Fibroblast of lung (primary cell): Measurements from ENCODE around the gene TMEM33. TPM values are rescaled to one million over a fixed set of nuclear protein-coding genes. Genes with fewer than 3 reads are reported as not detected.

Experiments used
- DNase-seq, 2 donors: peaks; one replicate each; pipeline versions ENCODE4 v3.0.0 to v3.0.0-alpha.2; 2010; ENCODE audit warnings: low read depth in 2 of 2
- H2AFZ ChIP-seq: 2 replicates; pipeline ENCODE4 v1.5.1; 2012; ENCODE audit warnings: low read length, control low read depth, inconsistent platforms
- H3K27ac ChIP-seq: 2 replicates; pipeline ENCODE4 v1.5.1; 2011; ENCODE audit warnings: low read length, control low read depth; ENCODE audit not compliant: insufficient read depth
- H3K27me3 ChIP-seq: 2 replicates; pipeline ENCODE4 v1.5.1; 2011; ENCODE audit warnings: mild to moderate bottlenecking, low read length; ENCODE audit not compliant: control insufficient read depth, insufficient read depth
- H3K36me3 ChIP-seq: 2 replicates; pipeline ENCODE4 v1.5.1; 2011; ENCODE audit warnings: low read length; ENCODE audit not compliant: control insufficient read depth, insufficient read depth
- H3K4me1 ChIP-seq: 2 replicates; pipeline ENCODE4 v1.5.1; 2011; ENCODE audit warnings: low read length; ENCODE audit not compliant: control insufficient read depth, insufficient read depth; ENCODE audit errors: extremely low read depth
- H3K4me2 ChIP-seq: 2 replicates; pipeline ENCODE4 v1.5.1; 2011; ENCODE audit warnings: low read length, control low read depth; ENCODE audit not compliant: insufficient read depth; ENCODE audit errors: extremely low read depth
- H3K4me3 ChIP-seq, 4 experiments: fragments of 200-600 bp in 1 of 4; sonication (generic) in 1 of 4; replicated peaks in 1 of 4; 2 replicates each; pipeline ENCODE4 v1.5.1; 2011 to 2016; ENCODE audit warnings: low read length in 4 of 4, low read depth in 3 of 4, mild to moderate bottlenecking in 3 of 4, control low read depth in 2 of 4, inconsistent platforms in 1 of 4, mixed read lengths in 1 of 4; ENCODE audit not compliant: insufficient read depth in 1 of 4; ENCODE audit errors: control extremely low read depth in 1 of 4
- H3K79me2 ChIP-seq: 2 replicates; pipeline ENCODE4 v1.5.1; 2012; ENCODE audit warnings: mild to moderate bottlenecking, low read length, inconsistent platforms; ENCODE audit not compliant: control insufficient read depth, insufficient read depth
- H3K9ac ChIP-seq: 2 replicates; pipeline ENCODE4 v1.5.1; 2011; ENCODE audit warnings: mild to moderate bottlenecking, low read length, control low read depth; ENCODE audit not compliant: insufficient read depth
- H3K9me3 ChIP-seq: 2 replicates; pipeline ENCODE4 v1.5.1; 2012; ENCODE audit warnings: low read depth, low read length; ENCODE audit not compliant: control insufficient read depth, insufficient read depth
- H4K20me1 ChIP-seq: 2 replicates; pipeline ENCODE4 v1.5.1; 2011; ENCODE audit warnings: low read length; ENCODE audit not compliant: control insufficient read depth, insufficient read depth; ENCODE audit errors: extremely low read depth
- EZH2 ChIP-seq: IDR thresholded peaks from 2 replicates; pipeline ENCODE4 v1.5.1; 2012; ENCODE audit warnings: low read length, control low read depth, mild to moderate bottlenecking; ENCODE audit errors: missing control alignments
- polyA plus RNA-seq, 2 donors: library from polyadenylated mRNA; depleted of rRNA in 1 of 2; stranded (reverse) in 1 of 2; unstranded in 1 of 2; fragments of >200 nt; gene quantifications; 2 replicates each; pipeline ENCODE4 v1.2.1, GENCODE V29; 2011 to 2012; ENCODE audit warnings: missing spikeins in 1 of 2
- total RNA-seq: library from RNA; depleted of rRNA; stranded (reverse); fragments of >200 nt; gene quantifications from 2 replicates; pipeline ENCODE4 v1.2.1, GENCODE V29; 2014
- TF ChIP-seq, protein P1 (sequence below), 2 donors: IDR thresholded peaks in 1 of 2; conservative IDR thresholded peaks in 1 of 2; 1 replicate in 1 of 2; 2 replicates in 1 of 2; pipeline ENCODE4 v1.5.1; 2011 to 2012; ENCODE audit warnings: low read length in 2 of 2, control low read depth in 1 of 2, inconsistent platforms in 1 of 2, low read depth in 1 of 2, mild to moderate bottlenecking in 1 of 2

Gene TMEM33
- total and polyA plus RNA-seq, 2 donors (not counting 1 experiment from before 2014, with no cell fraction given), result 39.0 to 39.3 TPM

DNA sequence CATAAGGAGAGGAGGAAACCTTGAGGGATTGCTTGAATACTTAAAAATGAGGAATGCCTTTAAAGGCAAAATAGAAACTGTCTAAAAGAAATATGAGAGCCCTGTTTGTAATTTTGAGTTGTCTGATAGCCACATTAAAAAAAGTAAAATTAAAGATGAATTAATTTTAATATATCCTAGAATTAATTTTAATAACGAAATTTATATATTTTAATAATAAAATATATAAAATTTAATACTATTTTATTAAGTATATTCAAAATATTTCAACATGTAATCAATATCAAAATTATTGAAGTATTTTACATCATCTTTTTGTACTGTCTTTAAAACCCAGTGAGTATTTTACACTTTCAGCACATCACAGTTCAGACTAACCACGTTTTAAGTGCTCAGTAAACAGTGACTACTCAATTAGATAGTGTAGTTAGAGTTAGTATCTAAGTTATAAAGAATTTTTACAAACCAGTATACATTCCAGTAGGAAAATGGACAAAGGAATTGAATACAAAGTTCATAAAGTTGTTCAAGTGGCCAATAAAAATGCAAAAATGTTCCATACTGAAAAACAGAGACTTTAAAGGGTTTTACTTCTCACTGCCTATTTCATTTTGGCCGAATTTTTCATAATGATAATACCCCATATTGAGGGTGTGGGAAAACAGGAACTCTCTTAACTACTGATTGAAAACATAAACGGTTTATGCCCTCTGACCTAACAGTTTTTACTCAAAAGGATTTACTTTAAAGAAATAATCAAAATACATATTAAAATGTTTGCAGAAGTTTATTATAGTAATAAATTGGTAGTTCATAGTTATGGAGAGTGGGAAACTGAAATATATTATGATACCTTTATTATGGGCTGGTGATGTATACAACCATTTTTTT is 58.0 kb downstream of the TMEM33 start:
- H3K4me3 ChIP-seq, result no peak overlapping the region

DNA sequence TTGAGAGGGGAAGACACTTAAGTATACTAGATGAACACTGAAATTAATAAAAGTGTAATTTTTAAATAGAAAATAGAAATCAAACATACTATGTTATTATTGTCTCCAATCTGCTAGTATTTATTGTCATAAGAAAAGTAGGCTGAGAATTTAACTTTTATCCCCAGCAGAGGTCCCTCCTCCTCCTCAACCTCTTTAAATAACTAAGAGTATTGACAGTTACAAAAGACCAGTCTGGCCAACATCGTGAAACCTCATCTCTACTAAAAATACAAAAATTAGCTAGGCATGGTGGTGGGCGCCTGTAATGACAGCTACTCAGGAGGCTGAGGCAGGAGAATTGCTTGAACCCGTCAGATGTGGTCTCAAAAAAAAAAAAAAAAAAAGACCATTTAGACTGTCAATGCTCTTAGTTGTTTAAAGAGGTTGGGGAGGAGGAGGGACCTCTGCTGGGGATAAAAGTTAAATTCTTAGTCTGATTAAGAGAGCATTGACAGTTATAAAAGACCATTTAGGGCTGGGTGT is 59.3 kb downstream of the TMEM33 start:
- Histone ChIP-seq H2AFZ (no peak overlapping the region), H3K4me2 (no peak overlapping the region), H3K4me1 (peaks cover 6% of the 10 kb centered on the region), H3K36me3 (no peaks in the 10 kb centered on the region), H3K79me2 (peaks cover 47% of the 10 kb centered on the region), H3K9ac (no peak overlapping the region), H4K20me1 (no peaks in the 10 kb centered on the region), H3K27me3 (no peaks in the 10 kb centered on the region), H3K4me3 (no peak overlapping the region), H3K27ac (no peak overlapping the region), H3K9me3 (no peaks in the 10 kb centered on the region)
- DNase-seq, result no peak
- TF ChIP-seq, protein P1, sequence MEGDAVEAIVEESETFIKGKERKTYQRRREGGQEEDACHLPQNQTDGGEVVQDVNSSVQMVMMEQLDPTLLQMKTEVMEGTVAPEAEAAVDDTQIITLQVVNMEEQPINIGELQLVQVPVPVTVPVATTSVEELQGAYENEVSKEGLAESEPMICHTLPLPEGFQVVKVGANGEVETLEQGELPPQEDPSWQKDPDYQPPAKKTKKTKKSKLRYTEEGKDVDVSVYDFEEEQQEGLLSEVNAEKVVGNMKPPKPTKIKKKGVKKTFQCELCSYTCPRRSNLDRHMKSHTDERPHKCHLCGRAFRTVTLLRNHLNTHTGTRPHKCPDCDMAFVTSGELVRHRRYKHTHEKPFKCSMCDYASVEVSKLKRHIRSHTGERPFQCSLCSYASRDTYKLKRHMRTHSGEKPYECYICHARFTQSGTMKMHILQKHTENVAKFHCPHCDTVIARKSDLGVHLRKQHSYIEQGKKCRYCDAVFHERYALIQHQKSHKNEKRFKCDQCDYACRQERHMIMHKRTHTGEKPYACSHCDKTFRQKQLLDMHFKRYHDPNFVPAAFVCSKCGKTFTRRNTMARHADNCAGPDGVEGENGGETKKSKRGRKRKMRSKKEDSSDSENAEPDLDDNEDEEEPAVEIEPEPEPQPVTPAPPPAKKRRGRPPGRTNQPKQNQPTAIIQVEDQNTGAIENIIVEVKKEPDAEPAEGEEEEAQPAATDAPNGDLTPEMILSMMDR (conservative IDR thresholded peaks at IDR 0.05 in 1 of 2, IDR thresholded peaks at IDR 0.05 in 1 of 2; ENCODE audit: low read depth in 1 of 2, low read length in 2 of 2), result no peak
- no peak for TF ChIP-seq EZH2

More for the DNA sequence above, 58.0 kb downstream of the TMEM33 start:
- no peak overlapping the region for H3K9ac ChIP-seq
- H3K79me2 ChIP-seq, result peaks cover 45% of the 10 kb centered on the region
- H3K27ac ChIP-seq, result no peak overlapping the region
- no peaks in the 10 kb centered on the region for H3K9me3 ChIP-seq
- H3K4me2 ChIP-seq, result no peak overlapping the region
- no peak for TF ChIP-seq EZH2
- TF ChIP-seq, protein P1 (conservative IDR thresholded peaks at IDR 0.05 in 1 of 2, IDR thresholded peaks at IDR 0.05 in 1 of 2; ENCODE audit: low read depth in 1 of 2, low read length in 2 of 2), result no peak
- H3K36me3 ChIP-seq, result no peaks in the 10 kb centered on the region
- H2AFZ ChIP-seq, result no peak overlapping the region
- peaks cover 6% of the 10 kb centered on the region for H3K4me1 ChIP-seq
- no peak for DNase-seq
- H4K20me1 ChIP-seq, result no peaks in the 10 kb centered on the region
- no peaks in the 10 kb centered on the region for H3K27me3 ChIP-seq

DNA sequence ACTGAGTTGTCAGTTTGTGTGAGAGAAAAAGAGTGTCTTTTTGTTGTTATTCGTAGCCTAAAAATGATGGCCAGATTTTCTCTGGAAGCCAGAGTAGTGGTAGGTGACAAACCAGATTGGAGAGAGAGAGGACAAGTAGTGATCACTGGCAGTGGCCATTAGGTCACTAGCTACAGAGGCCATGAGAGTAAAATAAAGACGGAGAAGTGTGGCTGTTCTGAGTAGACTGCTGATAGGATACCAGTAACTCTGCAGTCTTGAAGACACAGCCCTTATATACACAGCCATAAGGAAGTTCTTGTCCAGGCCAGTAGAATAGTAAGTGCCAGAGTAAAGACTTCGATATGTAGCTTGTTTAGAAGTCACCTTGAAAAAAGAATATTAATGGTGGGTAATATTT is 62.8 kb downstream of the TMEM33 start:
- TF ChIP-seq EZH2, result no peak
- no peaks in the 10 kb centered on the region for H3K9me3 ChIP-seq
- H3K79me2 ChIP-seq, result peaks cover 23% of the 10 kb centered on the region
- no peaks in the 10 kb centered on the region for H3K27me3 ChIP-seq
- H2AFZ ChIP-seq, result no peak overlapping the region
- H3K4me3 ChIP-seq, result no peak overlapping the region
- H3K9ac ChIP-seq, result no peak overlapping the region
- DNase-seq, result no peak
- no peak overlapping the region for H3K4me2 ChIP-seq
- H3K4me1 ChIP-seq, result no peaks in the 10 kb centered on the region
- no peak overlapping the region for H3K27ac ChIP-seq
- H3K36me3 ChIP-seq, result no peaks in the 10 kb centered on the region
- H4K20me1 ChIP-seq, result no peaks in the 10 kb centered on the region
